Measurements from ENCODE around the gene GABARAPL2. TPM values are rescaled to one million over a fixed set of nuclear protein-coding genes. Genes with fewer than 3 reads are reported as not detected.
"Not testable (repeated sequence)": the region's sequence is repeated elsewhere in the genome, so short reads cannot be mapped to it uniquely, and the experiment has no call there.

The GABARAPL2 gene
- total and polyA plus RNA-seq, 12 donors, result 93.9 to 200 (median 167) TPM

GRCh38 chr16:75535901-75536300 is 30.3 kb upstream of the GABARAPL2 start, which contains the start of gene CHST5:
Gene CHST5, minus strand, starts transcription at chr16:75536108. Its CDS starts 5,724 bp downstream, at chr16:75530384.
- TF ChIP-seq POLR2A (IDR thresholded peaks at IDR 0.05), result no peak
- no peak for TF ChIP-seq CTCF (IDR thresholded peaks at IDR 0.05)
- Histone ChIP-seq H3K36me3 (replicated peaks in 1 of 2) (no peaks in the 10 kb centered on the region), H3K27me3 (no peaks in the 10 kb centered on the region), H3K4me3 (no peak within 1 kb of the TSS), H3K27ac (no peak within 1 kb of the TSS), H3K9me3 (replicated peaks in 1 of 3) (no peaks in the 10 kb centered on the region), H3K4me1 (replicated peaks in 1 of 2) (no peaks in the 10 kb centered on the region)
- intact Hi-C loops (cut with DNase I), result no loop called here
- no peak for DNase-seq
- 90 to 97% (median 94%) methylated on average over 7 of the region's 7 CpGs for WGBS, 4 donors

- Histone ChIP-seq H3K4me3 (no peak overlapping the region), H3K4me1 (replicated peaks in 1 of 2) (no peaks in the 10 kb centered on the region), H3K27ac (no peak overlapping the region), H3K9me3 (replicated peaks in 1 of 3) (no peaks in the 10 kb centered on the region), H3K36me3 (replicated peaks in 1 of 2) (no peaks in the 10 kb centered on the region), H3K27me3 (no peaks in the 10 kb centered on the region)
- intact Hi-C loops (cut with DNase I), result no loop called here
- 87 to 94% (median 91%) methylated on average over 4 of the region's 4 CpGs for WGBS, 4 donors
- no peak for TF ChIP-seq POLR2A (IDR thresholded peaks at IDR 0.05)
- no peak for TF ChIP-seq CTCF (IDR thresholded peaks at IDR 0.05)
- no peak for DNase-seq
These were observed 28.4 kb upstream of the GABARAPL2 start for GRCh38 chr16:75537776-75538175.

- H3K9me3 ChIP-seq (replicated peaks in 1 of 3); H3K27ac ChIP-seq; H3K4me3 ChIP-seq; H3K27me3 ChIP-seq; H3K4me1 ChIP-seq (replicated peaks in 1 of 2); intact Hi-C loops (cut with DNase I); H3K36me3 ChIP-seq (replicated peaks in 1 of 2): not testable (repeated sequence)
- 53 to 75% (median 66%) methylated on average over 2 to 8 of the region's 10 CpGs for WGBS, 4 donors
- DNase-seq, result peak in 2 of 7 donors; percentile 7 to 34
These were observed 27.2 kb upstream of the GABARAPL2 start for GRCh38 chr16:75538882-75539565.

- H3K9me3 ChIP-seq (replicated peaks in 1 of 3), result no peaks in the 10 kb centered on the region
- no peak for TF ChIP-seq CTCF (IDR thresholded peaks at IDR 0.05)
- TF ChIP-seq POLR2A (IDR thresholded peaks at IDR 0.05), result no peak
- WGBS, 4 donors, result 91 to 97% (median 93%) methylated on average over 5 of the region's 5 CpGs
- H3K4me1 ChIP-seq (replicated peaks in 1 of 2), result no peaks in the 10 kb centered on the region
- no peaks in the 10 kb centered on the region for H3K27me3 ChIP-seq
- no peak for DNase-seq
- intact Hi-C loops (cut with DNase I), result no loop called here
- no peak overlapping the region for H3K27ac ChIP-seq
- no peak overlapping the region for H3K4me3 ChIP-seq
- H3K36me3 ChIP-seq (replicated peaks in 1 of 2), result no peaks in the 10 kb centered on the region
These were observed 24.9 kb upstream of the GABARAPL2 start for GRCh38 chr16:75541236-75541635.

- DNase-seq; H3K4me1 ChIP-seq (replicated peaks in 1 of 2); H3K9me3 ChIP-seq (replicated peaks in 1 of 3); H3K27me3 ChIP-seq; intact Hi-C loops (cut with DNase I); H3K36me3 ChIP-seq (replicated peaks in 1 of 2); H3K4me3 ChIP-seq; H3K27ac ChIP-seq: not testable (repeated sequence)
- 88 to 93% (median 89%) methylated on average over 7 to 8 of the region's 8 CpGs for WGBS, 4 donors
These were observed 23.7 kb upstream of the GABARAPL2 start for GRCh38 chr16:75542462-75542861.

GRCh38 chr16:75545879-75546278 is 20.3 kb upstream of the GABARAPL2 start:
- H3K9me3 ChIP-seq (replicated peaks in 1 of 3); H3K4me3 ChIP-seq; H3K4me1 ChIP-seq (replicated peaks in 1 of 2); H3K27me3 ChIP-seq; intact Hi-C loops (cut with DNase I); DNase-seq; H3K36me3 ChIP-seq (replicated peaks in 1 of 2); H3K27ac ChIP-seq: not testable (repeated sequence)
- 100% methylated on average over 1 of the region's 1 CpG; no CpG with 5 or more reads in 2 of the 4 donors for WGBS, 4 donors

Data from adrenal gland (tissue), 12 donors.